ENCODE measurements around the gene CABP4. TPM values are rescaled to one million over a fixed set of nuclear protein-coding genes. Genes with fewer than 3 reads are reported as not detected.
A peak's percentile ranks its signal among the peaks of the same experiment; 100 is the strongest.
"Not testable (repeated sequence)": the region's sequence is repeated elsewhere in the genome, so short reads cannot be mapped to it uniquely, and the experiment has no call there.

CABP4 gene
- polyA plus RNA-seq, 6 donors from 2014 or later: 1.5 to 6.8 (median 2.1) TPM; not detected in 1

- H3K4me1 Mint-ChIP-seq: peaks cover 39 to 51% (median 44%) of the 10 kb centered on the region in 3 donors
- DNase-seq (no peak), ATAC-seq (ENCODE audit: low read depth in 2 of 2) (no peak)
- H3K4me3 Mint-ChIP-seq: peak overlapping the region; percentile 77 to 97 (median 91)
- peak overlapping the region in 5 of 6 donors; percentile 49 to 89 (median 70) for H3K27ac Mint-ChIP-seq
- no peaks in the 10 kb centered on the region for H3K9me3 Mint-ChIP-seq
- H3K36me3 Mint-ChIP-seq: no peaks in the 10 kb centered on the region
- H3K27me3 Mint-ChIP-seq: no peaks in the 10 kb centered on the region
Measured at GRCh38 chr11:67469508-67469811, 14.3 kb downstream of the CABP4 start.

- DNase-seq (no peak), ATAC-seq (ENCODE audit: low read depth in 2 of 2) (no peak)
- H3K4me3 Mint-ChIP-seq: peak overlapping the region; percentile 77 to 97 (median 91)
- H3K9me3 Mint-ChIP-seq: no peaks in the 10 kb centered on the region
- peaks cover 31 to 41% (median 40%) of the 10 kb centered on the region in 3 donors for H3K4me1 Mint-ChIP-seq
- H3K27me3 Mint-ChIP-seq: no peaks in the 10 kb centered on the region
- peak overlapping the region in 2 of 6 donors; percentile 63 to 80 for H3K27ac Mint-ChIP-seq
- H3K36me3 Mint-ChIP-seq: no peaks in the 10 kb centered on the region
Measured at GRCh38 chr11:67470337-67471002, 15.3 kb downstream of the CABP4 start.

- no peaks in the 10 kb centered on the region for H3K36me3 Mint-ChIP-seq
- H3K4me3 Mint-ChIP-seq: peak overlapping the region in 1 of 8 donors; percentile 57
- H3K9me3 Mint-ChIP-seq: no peaks in the 10 kb centered on the region
- peaks cover 19 to 24% (median 21%) of the 10 kb centered on the region in 3 donors for H3K4me1 Mint-ChIP-seq
- H3K27me3 Mint-ChIP-seq: no peaks in the 10 kb centered on the region
- H3K27ac Mint-ChIP-seq: no peak overlapping the region
- ATAC-seq (ENCODE audit: low read depth in 2 of 2) (no peak), DNase-seq (no peak)
Measured at GRCh38 chr11:67472882-67473281, 17.7 kb downstream of the CABP4 start.

GRCh38 chr11:67476692-67477091 lies 21.5 kb downstream of the CABP4 start:
- H3K36me3 Mint-ChIP-seq; H3K4me1 Mint-ChIP-seq; H3K27me3 Mint-ChIP-seq; ATAC-seq (ENCODE audit: low read depth in 2 of 2); DNase-seq; H3K27ac Mint-ChIP-seq; H3K9me3 Mint-ChIP-seq: not testable (repeated sequence)
- peak overlapping the region in 1 of 8 donors; percentile 35 for H3K4me3 Mint-ChIP-seq

- not testable (repeated sequence) for H3K4me3 Mint-ChIP-seq; H3K9me3 Mint-ChIP-seq; DNase-seq; H3K27me3 Mint-ChIP-seq; ATAC-seq (ENCODE audit: low read depth in 2 of 2); H3K4me1 Mint-ChIP-seq; H3K36me3 Mint-ChIP-seq; H3K27ac Mint-ChIP-seq
Measured at GRCh38 chr11:67477344-67478050, 22.3 kb downstream of the CABP4 start.

- H3K4me3 Mint-ChIP-seq: peak overlapping the region; percentile 86 to 99 (median 98)
- no peaks in the 10 kb centered on the region for H3K9me3 Mint-ChIP-seq
- H3K36me3 Mint-ChIP-seq: peaks cover 0 to under 1% of the 10 kb centered on the region in 2 donors
- H3K27ac Mint-ChIP-seq: peak overlapping the region; percentile 88 to 99 (median 98)
- ATAC-seq (ENCODE audit: low read depth in 2 of 2): peak; percentile 14 to 17
- no peak for DNase-seq
- no peaks in the 10 kb centered on the region for H3K27me3 Mint-ChIP-seq
- peaks cover 37 to 52% (median 47%) of the 10 kb centered on the region in 3 donors for H3K4me1 Mint-ChIP-seq
Measured at GRCh38 chr11:67482275-67482826, 27.2 kb downstream of the CABP4 start.

- H3K9me3 Mint-ChIP-seq: no peaks in the 10 kb centered on the region
- H3K27ac Mint-ChIP-seq: peak within 1 kb of the TSS; percentile 88 to 99 (median 98)
- H3K27me3 Mint-ChIP-seq: no peaks in the 10 kb centered on the region
- peak; percentile 87 to 88 for ATAC-seq (ENCODE audit: low read depth in 2 of 2)
- peaks cover 42 to 59% (median 54%) of the 10 kb centered on the region in 3 donors for H3K4me1 Mint-ChIP-seq
- peak within 1 kb of the TSS; percentile 86 to 99 (median 98) for H3K4me3 Mint-ChIP-seq
- DNase-seq: peak; percentile 94
- peaks cover 7 to 8% of the 10 kb centered on the region in 2 donors for H3K36me3 Mint-ChIP-seq
Measured at GRCh38 chr11:67482827-67483798, 28.0 kb downstream of the CABP4 start, which contains the start of gene AIP. AIP (plus strand) TSS chr11:67483026; CDS start chr11:67483159, 133 bp downstream.

GRCh38 chr11:67483831-67484665 lies 28.9 kb downstream of the CABP4 start:
- ATAC-seq (ENCODE audit: low read depth in 2 of 2) (no peak), DNase-seq (no peak)
- H3K9me3 Mint-ChIP-seq: no peaks in the 10 kb centered on the region
- peak overlapping the region; percentile 61 to 99 (median 96) for H3K27ac Mint-ChIP-seq
- H3K4me3 Mint-ChIP-seq: peak overlapping the region; percentile 86 to 99 (median 98)
- no peaks in the 10 kb centered on the region for H3K27me3 Mint-ChIP-seq
- peaks cover 8 to 10% of the 10 kb centered on the region in 2 donors for H3K36me3 Mint-ChIP-seq
- peaks cover 42 to 64% (median 62%) of the 10 kb centered on the region in 3 donors for H3K4me1 Mint-ChIP-seq

GRCh38 chr11:67484847-67485311 lies 29.7 kb downstream of the CABP4 start:
- Mint-ChIP-seq H3K4me3 (peak overlapping the region; percentile 86 to 99 (median 98)), H3K9me3 (no peaks in the 10 kb centered on the region), H3K27me3 (no peaks in the 10 kb centered on the region), H3K36me3 (peaks cover 8 to 14% of the 10 kb centered on the region in 2 donors), H3K4me1 (peaks cover 42 to 67% (median 66%) of the 10 kb centered on the region in 3 donors), H3K27ac (peak overlapping the region; percentile 61 to 97 (median 96))
- DNase-seq: peak; percentile 70
- ATAC-seq (ENCODE audit: low read depth in 2 of 2): peak; percentile 40 to 45

GRCh38 chr11:67485873-67486361 lies 30.8 kb downstream of the CABP4 start:
- Mint-ChIP-seq H3K27ac (peak overlapping the region; percentile 47 to 93 (median 82)), H3K36me3 (peaks cover 8 to 18% of the 10 kb centered on the region in 2 donors), H3K4me1 (peaks cover 42 to 72% (median 68%) of the 10 kb centered on the region in 3 donors), H3K4me3 (peak overlapping the region; percentile 24 to 99 (median 80))
- not testable (repeated sequence) for H3K27me3 Mint-ChIP-seq; DNase-seq; ATAC-seq (ENCODE audit: low read depth in 2 of 2); H3K9me3 Mint-ChIP-seq

- Mint-ChIP-seq H3K9me3 (no peaks in the 10 kb centered on the region), H3K27me3 (no peaks in the 10 kb centered on the region), H3K36me3 (peaks cover 8 to 22% of the 10 kb centered on the region in 2 donors), H3K4me3 (peak overlapping the region; percentile 33 to 99 (median 80)), H3K4me1 (peaks cover 42 to 72% (median 68%) of the 10 kb centered on the region in 3 donors), H3K27ac (peak overlapping the region in 3 of 6 donors; percentile 53 to 93 (median 86))
- DNase-seq (no peak), ATAC-seq (ENCODE audit: low read depth in 2 of 2) (no peak)
Measured at GRCh38 chr11:67486481-67487195, 31.5 kb downstream of the CABP4 start.

Measured in naive B cell (primary cell).